Stomach smooth muscle (tissue), 2 donors: ENCODE data around the gene SCAND1.

Source experiments
- H3K27ac ChIP-seq: one replicate; pipeline ENCODE4 v1.7.0; 2013; ENCODE audit warnings: mild to moderate bottlenecking, low read length, inconsistent platforms
- H3K27me3 ChIP-seq, 2 donors: one replicate each; pipeline ENCODE4 v1.7.0; 2013; ENCODE audit warnings: low read length in 2 of 2; ENCODE audit not compliant: insufficient read depth in 2 of 2, control insufficient read depth in 1 of 2
- H3K36me3 ChIP-seq, 2 donors: one replicate each; pipeline ENCODE4 v1.7.0; 2013; ENCODE audit warnings: low read length in 2 of 2; ENCODE audit not compliant: control insufficient read depth in 2 of 2, insufficient read depth in 2 of 2
- H3K4me1 ChIP-seq: one replicate; pipeline ENCODE4 v1.7.0; 2013; ENCODE audit warnings: low read length; ENCODE audit not compliant: control insufficient read depth, insufficient read depth
- H3K4me3 ChIP-seq, 2 donors: one replicate each; pipeline ENCODE4 v1.7.0; 2013; ENCODE audit warnings: low read length in 2 of 2
- H3K9ac ChIP-seq, 2 donors: one replicate each; pipeline ENCODE4 v1.7.0; 2013; ENCODE audit warnings: low read length in 2 of 2, mild to moderate bottlenecking in 1 of 2
- H3K9me3 ChIP-seq, 2 donors: one replicate each; pipeline ENCODE4 v1.7.0; 2013; ENCODE audit warnings: low read length in 2 of 2; ENCODE audit not compliant: control insufficient read depth in 2 of 2
- donor health status: healthy.
- donor health status: Pancreatic carcinoma.

The SCAND1 gene

GRCh38 chr20:35984382-35984781, 30.1 kb upstream of the SCAND1 start:
- Histone ChIP-seq H3K4me3 (no peak overlapping the region), H3K27me3 (no peaks in the 10 kb centered on the region), H3K27ac (no peak overlapping the region), H3K36me3 (no peaks in the 10 kb centered on the region), H3K9me3 (no peaks in the 10 kb centered on the region), H3K4me1 (no peaks in the 10 kb centered on the region), H3K9ac (no peak overlapping the region)

GRCh38 chr20:35981969-35982368, 27.7 kb upstream of the SCAND1 start:
- no peak overlapping the region for H3K27ac ChIP-seq

GRCh38 chr20:35979544-35979943, 25.2 kb upstream of the SCAND1 start:
- Histone ChIP-seq H3K4me3 (no peak overlapping the region), H3K9me3 (no peaks in the 10 kb centered on the region), H3K27me3 (no peaks in the 10 kb centered on the region), H3K4me1 (no peaks in the 10 kb centered on the region), H3K36me3 (no peaks in the 10 kb centered on the region), H3K27ac (no peak overlapping the region), H3K9ac (no peak overlapping the region)

More at GRCh38 chr20:35981969-35982368, 27.7 kb upstream of the SCAND1 start:
- no peak overlapping the region for H3K4me3 ChIP-seq
- H3K27me3 ChIP-seq = no peaks in the 10 kb centered on the region
- no peaks in the 10 kb centered on the region for H3K36me3 ChIP-seq
- no peaks in the 10 kb centered on the region for H3K9me3 ChIP-seq
- H3K9ac ChIP-seq = no peak overlapping the region
- H3K4me1 ChIP-seq = no peaks in the 10 kb centered on the region

- Histone ChIP-seq H3K36me3 (no peaks in the 10 kb centered on the region), H3K4me1 (no peaks in the 10 kb centered on the region), H3K27ac (no peak overlapping the region)
Observed at GRCh38 chr20:35978041-35978513, 23.8 kb upstream of the SCAND1 start.

GRCh38 chr20:35975576-35976373, 21.5 kb upstream of the SCAND1 start:
- Histone ChIP-seq H3K27me3 (no peaks in the 10 kb centered on the region), H3K36me3 (no peaks in the 10 kb centered on the region), H3K4me3 (no peak overlapping the region), H3K9me3 (peaks cover 0 to 4% of the 10 kb centered on the region in 2 donors), H3K4me1 (no peaks in the 10 kb centered on the region), H3K27ac (no peak overlapping the region), H3K9ac (no peak overlapping the region)

More at GRCh38 chr20:35978041-35978513, 23.8 kb upstream of the SCAND1 start:
- H3K27me3 ChIP-seq = no peaks in the 10 kb centered on the region
- H3K4me3 ChIP-seq = no peak overlapping the region
- no peaks in the 10 kb centered on the region for H3K9me3 ChIP-seq
- no peak overlapping the region for H3K9ac ChIP-seq

GRCh38 chr20:35974256-35974655, 20.0 kb upstream of the SCAND1 start:
- no peaks in the 10 kb centered on the region for H3K4me1 ChIP-seq
- H3K9ac ChIP-seq = no peak overlapping the region
- H3K27me3 ChIP-seq = no peaks in the 10 kb centered on the region
- no peak overlapping the region for H3K27ac ChIP-seq
- H3K36me3 ChIP-seq = no peaks in the 10 kb centered on the region
- no peak overlapping the region for H3K4me3 ChIP-seq
- H3K9me3 ChIP-seq = peaks cover 0 to 4% of the 10 kb centered on the region in 2 donors

GRCh38 chr20:35972462-35972861, 18.2 kb upstream of the SCAND1 start:
- Histone ChIP-seq H3K9me3 (peaks cover 0 to 4% of the 10 kb centered on the region in 2 donors), H3K27me3 (no peaks in the 10 kb centered on the region), H3K4me1 (no peaks in the 10 kb centered on the region), H3K36me3 (no peaks in the 10 kb centered on the region), H3K27ac (no peak overlapping the region), H3K4me3 (no peak overlapping the region), H3K9ac (no peak overlapping the region)

GRCh38 chr20:35971981-35972380, 17.7 kb upstream of the SCAND1 start:
- Histone ChIP-seq H3K9me3 (peaks cover 0 to 4% of the 10 kb centered on the region in 2 donors), H3K27ac (no peak overlapping the region), H3K4me1 (no peaks in the 10 kb centered on the region), H3K9ac (no peak overlapping the region), H3K36me3 (no peaks in the 10 kb centered on the region), H3K27me3 (no peaks in the 10 kb centered on the region), H3K4me3 (no peak overlapping the region)

GRCh38 chr20:35968930-35969329, 14.6 kb upstream of the SCAND1 start:
- peaks cover 0 to 4% of the 10 kb centered on the region in 2 donors for H3K9me3 ChIP-seq
- no peak overlapping the region for H3K9ac ChIP-seq
- H3K27me3 ChIP-seq = no peaks in the 10 kb centered on the region
- no peak overlapping the region for H3K4me3 ChIP-seq
- no peaks in the 10 kb centered on the region for H3K4me1 ChIP-seq
- H3K27ac ChIP-seq = no peak overlapping the region
- no peaks in the 10 kb centered on the region for H3K36me3 ChIP-seq

- H3K4me1 ChIP-seq = no peaks in the 10 kb centered on the region
Observed at GRCh38 chr20:35967979-35968640, 13.8 kb upstream of the SCAND1 start, which contains the start of gene CNBD2. CNBD2 (plus strand) TSS chr20:35968590; CDS start chr20:35968763, 173 bp downstream.

GRCh38 chr20:35963878-35964277, 9.6 kb upstream of the SCAND1 start:
- no peak overlapping the region for H3K4me3 ChIP-seq
- H3K27me3 ChIP-seq = no peaks in the 10 kb centered on the region
- H3K27ac ChIP-seq = no peak overlapping the region
- H3K36me3 ChIP-seq = no peaks in the 10 kb centered on the region
- no peak overlapping the region for H3K9ac ChIP-seq
- H3K9me3 ChIP-seq = no peaks in the 10 kb centered on the region
- no peaks in the 10 kb centered on the region for H3K4me1 ChIP-seq

More at GRCh38 chr20:35967979-35968640, 13.8 kb upstream of the SCAND1 start, which contains the start of gene CNBD2:
- H3K27me3 ChIP-seq = no peaks in the 10 kb centered on the region
- no peak within 1 kb of the TSS for H3K9ac ChIP-seq
- H3K36me3 ChIP-seq = no peaks in the 10 kb centered on the region
- no peak within 1 kb of the TSS for H3K4me3 ChIP-seq
- H3K9me3 ChIP-seq = peaks cover 0 to 4% of the 10 kb centered on the region in 2 donors
- H3K27ac ChIP-seq = no peak within 1 kb of the TSS
